HCT116 (cell line): ENCODE data around the gene ZNF112.

ENCODE experiments used
- CTCF ChIP-seq, 3 experiments: fragments of 200-600 bp in 1 of 3; sonication (generic) in 1 of 3; IDR thresholded peaks in 2 of 3; conservative IDR thresholded peaks in 1 of 3; 2 replicates each; pipeline ENCODE4 v1.5.1; 2012 to 2017; ENCODE audit warnings: low read depth in 2 of 3, low read length in 2 of 3, antibody characterized with exemption in 1 of 3, borderline replicate concordance in 1 of 3, control low read depth in 1 of 3, mild to moderate bottlenecking in 1 of 3, mixed read lengths in 1 of 3, mixed run types in 1 of 3, moderate library complexity in 1 of 3; ENCODE audit not compliant: insufficient read depth in 1 of 3
- EZH2 ChIP-seq: fragments of 200-600 bp; sonication (generic); IDR thresholded peaks from 2 replicates; pipeline ENCODE4 v1.6.1; 2017; ENCODE audit warnings: antibody characterized with exemption, mixed run types
- FOSL1 ChIP-seq: IDR thresholded peaks from 2 replicates; pipeline ENCODE4 v1.6.1; 2012; ENCODE audit warnings: low read depth
- RAD21 ChIP-seq: IDR thresholded peaks from 2 replicates; pipeline ENCODE4 v1.6.1; 2012; ENCODE audit warnings: low read depth, mild to moderate bottlenecking
- REST ChIP-seq: IDR thresholded peaks from 2 replicates; pipeline ENCODE4 v1.6.1; 2012; ENCODE audit warnings: low read depth
- TCF7L2 ChIP-seq: IDR thresholded peaks from 2 replicates; pipeline ENCODE4 v1.7.0; 2011; ENCODE audit warnings: borderline replicate concordance, inconsistent platforms; ENCODE audit not compliant: insufficient read depth, insufficient read length; ENCODE audit errors: extremely low read depth
- YY1 ChIP-seq: IDR thresholded peaks from 2 replicates; pipeline ENCODE4 v1.6.1; 2011; ENCODE audit warnings: low read length, low read depth, moderate library complexity, mild to moderate bottlenecking; ENCODE audit not compliant: insufficient replicate concordance; ENCODE audit errors: extremely low read depth
- ZNF274 ChIP-seq: fragments of 200-500 bp; sonication (Bioruptor generic); IDR thresholded peaks from 2 replicates; pipeline ENCODE4 v1.6.1; 2014; ENCODE audit warnings: mild to moderate bottlenecking, low read depth, low read length, inconsistent platforms

GRCh38 chr19:44367024-44367423, 10.5 kb upstream of the ZNF112 start:
- TF ChIP-seq REST (no peak), TCF7L2 (no peak), CTCF (IDR thresholded peaks at IDR 0.05 in 2 of 3, conservative IDR thresholded peaks at IDR 0.05 in 1 of 3; ENCODE audit: borderline replicate concordance in 1 of 3, insufficient read depth in 1 of 3, low read depth in 2 of 3, low read length in 2 of 3) (no peak), EZH2 (no peak), YY1 (no peak), RAD21 (no peak), ZNF274 (no peak), FOSL1 (no peak)
